SKM-1 (cell line): ENCODE data around the gene SLC22A4.

Source experiments
- DNase-seq: peaks from one replicate; lab custom pipeline; 2025; ENCODE audit not compliant: unreplicated experiment; lab: John Stamatoyannopoulos, UW

SLC22A4 gene

DNA sequence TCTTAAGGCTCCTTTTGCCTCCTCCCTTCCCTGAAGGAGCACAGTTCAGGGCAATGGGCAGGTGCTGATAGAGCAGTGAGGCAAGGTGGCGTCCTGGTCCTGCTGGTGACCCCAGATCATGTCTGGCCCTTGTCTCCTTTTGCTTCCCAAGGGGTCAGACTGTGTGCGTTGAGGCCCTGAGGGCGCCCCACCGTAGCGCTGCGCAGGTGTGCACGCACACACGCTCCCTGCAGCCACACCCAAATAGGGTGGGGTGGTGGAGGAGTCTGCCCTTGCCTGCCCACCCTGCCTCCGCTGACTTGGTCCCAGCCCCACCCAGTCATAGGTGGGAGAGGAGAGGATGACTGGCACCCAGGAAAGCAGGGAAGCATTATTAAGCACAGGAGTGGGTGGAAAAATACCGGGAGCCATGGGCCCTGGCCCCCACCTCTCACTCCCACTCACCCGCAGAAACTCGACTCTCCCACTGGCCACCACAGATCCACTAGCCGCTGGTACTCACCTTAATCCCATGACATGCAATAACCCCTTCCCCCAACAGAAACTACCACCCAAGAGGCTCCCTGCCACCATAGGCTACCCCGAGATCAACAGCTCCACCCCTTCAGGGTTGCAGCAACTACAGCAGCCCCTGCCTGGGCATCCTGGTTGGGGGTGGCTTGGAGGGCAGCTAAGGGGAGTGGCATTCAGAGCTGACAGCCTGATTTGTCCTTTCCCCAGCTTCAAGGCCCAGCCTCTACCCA lies 20.0 kb upstream of the SLC22A4 start:
- no peak for DNase-seq

DNA sequence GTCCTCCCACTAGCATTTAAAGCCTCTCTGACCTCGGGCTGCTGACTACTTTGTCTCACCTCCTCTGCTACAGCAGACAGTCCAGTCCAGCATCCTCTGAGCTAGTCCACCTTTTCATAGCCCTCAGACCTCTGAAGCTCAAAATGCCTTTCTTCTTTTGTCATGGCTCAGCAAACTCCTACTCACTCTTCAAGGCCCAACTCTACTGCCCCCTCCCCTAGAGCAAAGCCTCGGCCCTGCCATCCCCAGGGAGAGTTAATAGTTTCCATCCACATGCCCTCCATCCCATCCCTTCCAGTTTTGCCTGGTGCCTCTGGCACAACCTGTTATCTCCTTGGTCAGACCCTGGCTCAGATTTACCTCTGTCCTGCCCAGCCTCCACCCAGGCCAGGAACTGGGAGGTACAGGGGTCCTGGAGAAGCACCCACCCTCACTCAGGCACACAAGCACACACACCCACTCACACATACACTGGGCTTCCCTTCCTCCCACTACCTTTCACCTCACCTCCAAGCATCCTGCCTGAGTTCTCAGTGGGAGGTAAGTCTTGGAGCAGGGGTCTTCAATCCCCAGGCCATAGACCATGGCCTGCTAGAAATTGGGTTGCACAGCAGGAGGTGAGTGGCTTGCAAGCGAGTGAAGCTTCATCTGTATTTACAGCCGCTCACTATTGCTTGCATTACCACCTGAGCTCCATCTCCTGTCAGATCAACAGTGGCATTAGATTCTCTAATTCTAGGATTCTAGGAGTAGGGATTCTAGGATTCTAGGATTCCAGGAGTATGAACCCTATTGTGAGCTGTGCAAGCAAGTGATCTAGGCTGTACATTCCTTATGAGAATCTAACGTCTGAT lies 18.6 kb upstream of the SLC22A4 start:
- no peak for DNase-seq

GRCh38 chr5:132277256-132277655 lies 16.9 kb upstream of the SLC22A4 start:
- no peak for DNase-seq

DNA sequence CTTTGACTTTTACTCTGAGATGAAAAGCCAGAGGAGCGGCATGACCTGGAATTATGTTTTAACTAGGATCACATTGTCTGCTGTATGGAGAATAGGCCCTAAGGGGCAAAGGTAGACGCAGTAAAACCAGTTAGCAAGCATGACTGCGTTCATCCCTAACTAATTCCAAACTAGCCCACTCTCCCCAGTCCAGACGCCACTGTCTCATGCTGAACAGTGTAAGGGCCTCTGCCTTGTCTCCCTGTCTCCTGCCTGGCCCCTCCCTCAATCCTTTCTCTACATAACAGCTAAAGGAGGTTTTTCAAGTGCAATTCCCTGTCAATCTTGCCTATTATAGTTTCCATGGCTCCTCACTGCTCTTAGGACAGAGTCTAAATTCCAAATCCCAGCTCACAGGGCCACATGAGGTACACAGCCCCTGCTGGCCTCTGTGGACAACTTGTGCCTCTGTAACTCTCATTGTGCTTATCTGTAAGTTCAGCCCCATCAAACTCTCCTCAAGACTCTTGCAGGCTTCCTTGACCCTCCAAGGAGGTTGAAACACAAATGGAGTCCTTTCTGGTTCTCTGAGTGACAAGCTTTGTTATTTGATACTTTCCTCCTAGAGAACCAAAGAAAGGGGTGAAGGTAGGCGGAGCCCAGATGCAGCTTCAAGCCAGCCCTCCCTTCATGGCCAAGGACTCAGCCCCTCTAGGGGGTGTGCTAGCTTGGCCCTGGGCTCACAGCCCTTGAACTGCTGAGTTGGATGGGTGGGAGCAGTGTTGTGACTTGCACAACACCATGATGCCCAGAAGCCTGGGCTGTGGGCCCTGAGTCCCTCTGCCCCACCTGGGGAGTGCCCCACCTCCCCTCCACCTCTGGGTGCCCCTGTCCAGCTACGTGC lies 16.0 kb upstream of the SLC22A4 start:
- no peak for DNase-seq

- no peak for DNase-seq
These were observed 14.4 kb upstream of the SLC22A4 start for GRCh38 chr5:132279801-132280200.

GRCh38 chr5:132280371-132281240 lies 13.6 kb upstream of the SLC22A4 start:
- DNase-seq = no peak

- DNase-seq = no peak
These were observed 12.2 kb upstream of the SLC22A4 start for GRCh38 chr5:132281856-132282614.

DNA sequence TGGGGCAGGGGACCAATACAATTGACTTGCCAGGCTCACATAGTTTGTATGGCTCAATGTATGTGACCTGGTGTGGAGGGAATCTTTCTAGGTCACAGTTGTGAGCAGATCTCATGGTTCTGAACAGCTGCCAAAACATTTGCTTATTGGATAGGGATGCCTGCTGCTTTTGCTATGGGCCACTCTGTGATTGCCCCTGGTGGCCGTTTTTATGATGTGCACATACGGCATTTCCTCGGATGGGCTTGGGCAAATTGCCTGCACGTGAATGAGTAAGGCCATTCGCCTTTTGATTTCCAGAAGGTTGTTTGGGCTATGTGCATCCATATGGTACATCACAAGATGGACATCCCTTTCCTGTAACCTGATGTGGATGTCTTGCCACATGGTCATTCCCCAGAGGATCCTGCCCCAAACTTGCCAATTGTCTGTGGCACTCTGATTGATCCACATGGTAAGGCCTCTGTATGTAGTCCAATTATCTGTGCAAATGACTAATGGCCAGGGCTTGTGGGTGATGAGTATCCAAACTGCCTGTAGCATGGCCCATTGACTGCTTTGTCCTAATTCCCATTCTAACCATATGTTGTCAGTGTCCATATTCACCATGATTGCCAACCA lies 10.7 kb upstream of the SLC22A4 start:
- no peak for DNase-seq

DNA sequence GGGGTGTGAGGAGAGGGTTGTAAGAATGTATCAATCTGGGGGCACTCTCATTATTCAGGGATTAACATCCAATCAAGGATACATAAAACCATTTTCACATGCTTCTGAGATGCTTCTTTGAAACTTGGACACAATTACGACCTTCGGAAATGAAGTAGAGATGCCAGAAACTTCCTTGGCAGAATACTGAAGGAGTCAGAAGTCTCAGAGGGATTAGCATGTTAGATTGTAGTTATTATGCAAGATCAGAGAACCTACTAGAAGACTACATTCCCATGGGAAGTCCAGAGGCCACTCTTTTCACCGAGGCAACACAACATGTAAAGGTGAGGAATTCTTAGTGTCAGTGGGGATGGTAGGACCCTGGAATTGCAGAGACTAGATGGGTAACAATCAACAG lies 5.1 kb upstream of the SLC22A4 start:
- no peak for DNase-seq

GRCh38 chr5:132291026-132291425 lies 3.2 kb upstream of the SLC22A4 start:
- no peak for DNase-seq

DNA sequence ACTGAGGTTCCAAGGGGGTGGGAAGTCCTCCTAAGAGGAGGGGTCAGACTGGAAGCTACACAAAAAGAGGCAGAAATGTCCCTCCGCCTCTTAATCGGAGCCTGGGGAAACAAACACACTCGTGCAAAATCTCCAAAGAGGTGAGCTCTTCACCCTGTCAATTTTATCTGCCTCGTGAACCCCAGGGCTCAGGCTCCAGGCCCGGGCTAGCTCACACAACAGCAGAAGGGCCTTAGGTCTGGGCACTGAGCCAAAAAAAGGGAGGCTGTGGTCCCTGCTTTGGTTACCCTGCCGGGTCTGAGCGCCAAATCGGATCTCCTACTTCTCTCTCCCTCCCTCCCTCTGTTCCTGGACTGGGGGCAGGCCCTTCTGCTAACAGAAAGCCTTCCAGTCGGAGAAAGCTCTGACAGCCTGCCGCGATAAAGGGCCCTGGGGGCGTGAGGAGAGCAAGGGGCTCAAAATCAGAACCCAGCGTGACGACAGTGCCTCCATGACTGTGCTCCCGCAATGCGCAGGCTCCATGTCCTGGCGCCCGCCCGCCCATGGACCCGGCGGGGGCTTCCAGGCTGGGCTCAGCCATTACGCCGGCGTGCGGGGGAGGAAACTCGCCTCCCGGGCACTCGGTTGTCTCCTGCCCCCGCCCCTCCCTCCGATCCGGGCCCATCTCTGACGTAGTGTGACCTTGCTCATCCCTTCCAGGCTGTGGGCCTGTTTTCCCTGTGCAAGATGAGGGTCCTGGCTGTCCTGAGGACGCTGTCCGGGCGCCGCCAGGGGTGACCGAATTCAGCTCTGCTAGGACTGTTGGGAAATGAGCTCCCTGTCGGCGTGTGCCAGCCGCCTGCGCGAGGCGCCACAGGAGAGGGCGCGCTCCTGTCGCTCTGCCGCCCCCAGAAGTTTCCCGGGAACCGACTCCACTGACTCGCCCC lies 865 bp upstream of the SLC22A4 start:
- peak; percentile 48 for DNase-seq

- peak; percentile 94 for DNase-seq
These were observed 722 bp downstream of the SLC22A4 start for GRCh38 chr5:132294728-132295504.

DNA sequence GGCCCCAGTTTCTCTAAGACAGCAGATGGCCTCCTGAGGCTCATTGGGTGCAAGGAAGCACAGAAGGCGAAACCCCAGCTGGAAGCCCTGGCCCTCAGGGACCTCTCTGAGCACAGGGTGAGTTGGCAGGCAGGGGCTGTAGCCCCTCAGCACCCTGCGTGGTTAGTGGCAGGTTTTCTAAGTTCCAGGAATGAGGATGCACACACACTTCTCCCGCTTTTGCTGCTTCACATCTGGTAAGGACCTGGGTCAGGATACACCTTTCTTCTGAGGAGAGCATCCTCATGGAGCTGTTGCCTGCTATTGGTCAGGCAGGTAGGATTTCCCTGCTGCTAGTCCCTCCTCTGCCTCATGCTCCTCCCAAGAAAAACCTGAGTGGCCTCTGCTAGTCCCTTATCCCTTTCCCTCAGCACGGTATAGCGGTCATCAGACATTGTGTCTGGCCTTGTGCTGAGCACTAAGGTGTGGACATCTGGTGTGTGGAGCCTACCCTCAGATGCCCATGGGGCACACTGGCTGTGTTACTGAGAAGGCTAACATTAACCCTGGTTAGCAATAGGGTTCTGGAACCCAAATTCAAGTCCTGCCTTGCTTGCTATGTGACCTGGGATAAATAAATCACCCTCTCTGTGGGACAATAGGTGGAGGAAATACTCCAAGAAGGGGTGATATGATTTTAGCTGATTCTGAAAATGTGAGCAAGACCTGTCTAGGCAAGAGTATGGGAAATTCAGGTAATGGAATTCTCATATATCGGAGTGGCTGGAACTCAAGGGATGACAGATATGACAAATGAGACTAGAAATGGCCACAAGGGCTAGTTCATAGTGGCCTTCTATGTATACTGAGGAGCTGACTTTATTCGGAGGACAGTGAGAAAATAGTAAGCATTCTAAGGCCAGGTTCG lies 1.6 kb downstream of the SLC22A4 start:
- no peak for DNase-seq

GRCh38 chr5:132296412-132297016 lies 2.3 kb downstream of the SLC22A4 start:
- DNase-seq = no peak

- no peak for DNase-seq
These were observed 3.2 kb downstream of the SLC22A4 start for GRCh38 chr5:132297211-132297940.
